HuH-7 (cell line): ENCODE measurements around the gene STX18.
"Not testable (repeated sequence)": the region's sequence is repeated elsewhere in the genome, so short reads cannot be mapped to it uniquely, and the experiment has no call there.

Source experiments
- DNase-seq: peaks from one replicate; pipeline ENCODE4 v3.0.0; 2011; ENCODE audit warnings: low spot score

STX18 gene

DNA sequence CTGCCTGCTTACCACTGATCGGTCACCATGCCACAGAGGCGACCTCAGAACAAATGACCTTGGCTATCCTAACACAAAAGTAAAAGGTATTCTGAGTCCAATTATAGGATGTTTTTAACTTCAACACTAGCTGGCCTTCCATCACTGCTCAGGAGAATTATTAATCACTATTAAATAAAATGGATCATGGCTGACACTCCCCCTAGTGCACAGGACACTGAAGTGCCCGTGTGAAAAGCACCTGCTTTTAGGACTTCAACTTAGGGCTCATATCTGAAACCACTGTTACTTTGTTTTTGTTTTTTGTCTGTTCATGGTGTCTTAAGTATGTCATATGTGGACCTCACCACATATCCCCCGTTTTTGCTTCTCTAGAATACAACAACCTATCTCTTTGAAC is 33.9 kb downstream of the STX18 start:
- DNase-seq, result no peak

DNA sequence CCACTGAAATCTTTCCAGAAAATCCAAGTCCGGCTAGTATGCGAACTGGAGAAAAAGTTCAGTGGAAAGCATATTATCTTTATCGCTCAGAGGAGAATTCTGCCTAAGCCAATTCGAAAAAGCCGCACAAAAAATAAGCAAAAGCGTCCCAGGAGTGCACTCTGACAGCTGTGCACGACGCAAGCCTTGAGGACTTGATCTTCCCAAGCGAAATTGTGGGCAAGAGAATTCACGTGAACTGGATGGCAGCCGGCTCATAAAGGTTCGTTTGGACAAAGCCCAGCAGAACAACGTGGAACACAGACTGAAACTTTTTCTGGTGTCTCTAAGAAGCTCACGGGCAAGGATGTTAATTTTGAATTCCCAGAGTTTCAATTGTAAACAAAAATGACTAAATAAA is 34.4 kb downstream of the STX18 start:
- no peak for DNase-seq

DNA sequence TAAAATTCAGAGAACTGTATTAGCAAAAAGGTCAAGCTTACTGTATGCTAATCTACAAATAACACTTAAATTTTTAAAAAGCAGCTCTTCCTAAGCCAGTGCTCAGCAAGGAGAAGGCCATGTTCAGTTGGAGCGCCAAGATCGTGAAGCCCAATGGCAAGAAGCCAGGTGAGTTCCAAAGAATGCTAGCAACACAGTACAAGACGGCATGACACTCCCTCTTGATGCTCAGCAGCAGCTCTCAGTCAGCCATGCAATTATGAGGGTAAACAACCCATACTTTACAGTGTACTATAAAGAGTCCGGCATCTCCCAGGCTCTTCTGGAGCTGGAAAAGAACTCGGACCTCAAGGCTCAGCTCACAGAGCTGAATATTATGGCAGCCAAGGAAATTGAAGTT is 34.9 kb downstream of the STX18 start:
- DNase-seq, result no peak

DNA sequence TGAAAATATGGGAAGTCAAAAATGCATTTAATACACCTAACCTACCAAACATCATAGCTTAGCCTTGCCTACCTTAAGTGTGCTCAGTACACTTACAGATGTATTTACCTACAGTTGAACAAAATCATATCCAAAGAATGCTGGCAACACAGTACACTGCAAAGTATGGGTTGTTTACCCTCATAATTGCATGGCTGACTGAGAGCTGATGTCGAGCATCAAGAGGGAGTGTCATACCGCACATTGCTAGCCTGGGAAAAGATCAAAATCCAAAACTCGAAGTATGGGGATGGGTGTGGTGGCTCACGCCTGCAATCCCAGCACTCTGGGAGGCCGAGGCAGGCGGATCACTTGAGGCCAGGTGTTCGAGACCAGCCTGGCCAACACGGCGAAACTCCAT is 36.6 kb downstream of the STX18 start:
- not testable (repeated sequence) for DNase-seq

DNA sequence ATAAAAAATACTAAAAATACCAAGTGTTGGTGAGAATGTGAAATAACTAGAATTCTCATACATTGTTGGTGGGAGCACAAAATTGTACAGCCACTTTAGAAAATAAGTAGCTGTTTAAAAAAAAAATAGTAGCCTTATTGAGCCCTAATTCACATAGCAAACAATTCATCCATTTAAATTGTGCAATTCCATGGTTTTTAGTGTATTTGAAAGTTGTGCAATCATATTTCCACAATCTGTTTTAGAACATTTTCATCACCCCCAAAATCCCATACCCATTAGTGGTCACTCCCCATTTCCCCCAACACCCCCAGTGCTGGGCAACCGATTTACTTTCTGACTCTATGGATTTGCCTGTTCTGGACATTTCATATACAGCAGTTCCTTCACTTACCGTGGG is 37.1 kb downstream of the STX18 start:
- no peak for DNase-seq

DNA sequence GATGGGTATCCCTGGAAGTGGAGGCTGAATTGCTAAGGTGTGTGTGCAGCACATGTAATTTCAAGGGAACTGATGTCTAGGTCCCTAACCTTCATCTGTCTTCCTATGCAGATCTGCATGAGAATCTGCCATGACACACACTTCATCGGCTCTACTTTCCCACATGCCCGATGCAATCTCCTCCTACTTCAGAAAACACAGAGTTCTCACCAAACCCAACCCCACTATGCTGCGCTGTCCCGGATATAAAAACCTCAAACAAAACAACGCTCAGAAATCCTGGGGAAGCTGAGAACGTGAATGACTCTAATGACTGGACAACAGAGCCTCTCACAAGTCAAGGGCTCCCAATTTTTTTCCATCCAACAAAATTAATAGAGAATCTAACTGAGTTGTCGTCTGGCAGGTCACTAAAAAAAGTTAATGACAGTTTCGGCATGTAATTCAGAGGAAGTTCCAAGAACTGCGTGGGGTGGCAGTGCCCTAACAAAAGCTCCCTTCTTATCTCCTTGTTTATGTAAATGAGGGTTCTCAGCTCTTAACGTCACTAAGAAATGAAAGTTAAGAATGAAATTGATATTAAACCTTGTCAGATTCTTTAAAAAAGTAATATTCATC is 39.0 kb downstream of the STX18 start:
- no peak for DNase-seq

DNA sequence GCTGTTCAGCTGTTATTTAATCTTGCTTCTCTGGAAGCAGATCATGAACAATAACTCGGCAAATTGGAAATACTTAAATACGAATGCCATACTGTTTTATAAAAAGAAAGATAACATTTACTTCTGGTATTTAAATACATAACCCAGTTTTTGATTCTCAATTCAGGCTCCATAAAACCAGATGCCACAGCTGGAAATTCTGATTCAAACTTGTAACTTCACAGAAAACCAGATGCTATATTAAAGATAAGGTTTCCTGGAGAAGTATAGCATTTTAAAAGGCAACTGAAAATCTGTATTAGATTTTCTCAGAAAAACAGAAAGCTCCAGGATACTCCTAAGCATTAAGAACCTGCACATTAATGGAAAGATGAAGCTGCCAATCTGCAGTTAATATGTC is 40.2 kb downstream of the STX18 start:
- DNase-seq, result no peak

DNA sequence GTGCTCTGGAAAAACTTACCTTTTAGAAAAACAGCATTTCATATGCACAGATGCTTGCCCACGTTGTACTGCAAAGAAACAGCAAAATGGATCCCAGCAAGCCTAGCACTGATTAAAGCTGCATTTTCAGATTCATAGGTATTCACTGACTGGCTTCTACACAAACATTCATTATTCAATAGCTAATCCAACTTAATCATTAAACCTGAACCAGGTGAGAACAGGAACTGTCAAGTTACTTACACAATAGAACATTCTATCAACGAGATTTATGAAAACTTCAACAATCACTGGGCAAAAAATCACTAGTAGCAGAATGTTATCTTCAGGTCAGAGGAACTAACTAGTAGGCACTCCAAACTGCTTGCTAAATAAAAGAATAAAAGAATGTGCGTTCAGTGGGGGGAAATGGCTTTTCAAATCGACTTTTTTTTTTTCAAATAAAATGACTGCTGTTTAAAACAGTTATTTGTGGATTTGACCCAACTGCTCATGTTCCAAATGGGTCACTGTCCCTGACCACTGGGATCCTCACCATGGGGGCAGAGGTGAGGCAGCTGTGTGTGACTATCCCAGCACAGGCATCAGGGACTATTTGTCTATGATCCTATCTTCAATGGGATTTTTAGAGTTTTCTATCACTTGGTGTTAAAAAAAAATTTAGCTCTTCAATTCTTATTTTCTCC is 42.3 kb downstream of the STX18 start:
- DNase-seq, result no peak

DNA sequence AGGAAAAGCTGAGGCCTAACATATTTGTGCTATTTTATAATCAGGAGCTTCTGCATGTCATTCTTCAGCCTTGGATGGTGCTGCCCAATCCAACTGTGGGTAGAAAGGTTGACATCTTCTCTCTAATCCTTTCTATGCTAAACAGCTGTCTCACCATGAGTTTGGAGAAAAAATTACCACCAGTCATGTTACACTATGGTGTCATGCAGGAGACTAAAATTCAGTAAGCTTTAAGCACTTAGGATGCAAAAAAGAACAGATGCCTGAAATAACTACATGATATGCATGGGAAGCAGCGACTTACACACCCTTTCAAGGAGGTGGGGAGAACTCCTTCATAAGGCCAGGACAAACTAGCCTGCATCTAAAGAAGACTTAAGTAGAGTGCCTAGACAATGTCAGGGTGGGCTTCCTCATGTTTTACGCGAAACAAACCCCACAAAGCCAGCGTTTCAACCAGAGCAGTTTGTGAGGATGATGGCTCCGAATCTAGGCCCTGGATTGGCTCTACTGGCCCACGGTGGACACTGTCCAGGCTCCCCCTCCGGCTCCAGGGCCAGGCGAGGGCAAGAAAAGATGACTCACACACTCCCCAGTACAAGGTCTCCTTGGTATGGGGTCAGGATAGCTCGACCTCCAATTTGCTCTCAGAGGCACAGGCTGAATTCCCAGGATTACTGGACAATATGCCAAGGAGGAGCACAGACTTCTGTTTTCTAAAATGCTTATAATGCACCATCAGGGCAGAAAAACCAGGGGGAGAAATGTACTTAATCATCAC is 45.1 kb downstream of the STX18 start:
- DNase-seq, result no peak

DNA sequence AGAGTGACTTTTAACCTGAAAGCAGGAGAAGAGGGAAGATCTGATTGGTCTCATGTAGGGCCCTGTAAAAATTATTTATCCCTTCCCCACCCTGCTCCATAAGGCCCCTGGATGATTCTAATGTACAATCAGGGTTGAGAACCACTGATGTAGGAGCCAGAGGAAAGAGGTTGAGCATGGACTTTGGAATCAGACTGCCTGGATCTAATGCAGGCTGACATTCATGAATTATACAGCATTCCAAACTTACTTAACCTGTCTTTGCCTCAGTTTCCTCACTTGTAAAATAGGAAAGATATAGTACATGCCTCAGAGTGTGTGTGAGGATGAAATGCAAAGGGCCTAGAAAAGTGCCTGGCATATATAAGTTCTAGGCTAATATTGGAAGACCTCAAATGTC is 47.0 kb downstream of the STX18 start:
- no peak for DNase-seq

DNA sequence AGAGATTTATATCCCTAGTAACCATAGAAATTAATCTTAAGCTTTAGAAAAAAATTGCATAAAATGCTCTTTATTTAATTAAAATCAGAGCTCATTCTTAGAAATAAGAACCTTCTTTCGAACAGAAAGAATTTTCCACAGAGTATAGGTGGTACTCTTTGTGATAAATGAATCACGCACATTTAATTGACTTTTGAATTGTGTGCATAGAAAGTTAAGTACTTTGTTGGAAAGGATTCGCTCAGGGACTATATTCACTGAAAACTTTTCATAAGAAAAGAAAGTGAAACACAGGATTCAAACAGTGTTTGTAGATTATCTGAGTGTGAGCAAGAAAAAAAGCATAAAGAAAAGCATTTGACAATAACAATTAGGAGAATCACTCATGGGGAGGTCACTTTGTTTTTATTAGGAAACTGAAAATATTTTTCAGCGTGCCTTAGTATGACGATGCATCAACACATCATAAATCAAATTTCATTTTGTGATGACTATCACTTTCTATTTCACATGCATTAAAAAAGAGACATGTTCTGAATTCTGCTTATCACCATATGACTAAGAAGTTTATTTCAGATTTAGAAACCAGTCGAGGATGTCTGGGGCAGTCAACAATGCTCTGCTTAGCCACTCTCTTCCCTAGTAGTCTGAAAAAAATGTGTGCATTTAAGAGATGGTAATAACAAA is 49.5 kb downstream of the STX18 start:
- no peak for DNase-seq

DNA sequence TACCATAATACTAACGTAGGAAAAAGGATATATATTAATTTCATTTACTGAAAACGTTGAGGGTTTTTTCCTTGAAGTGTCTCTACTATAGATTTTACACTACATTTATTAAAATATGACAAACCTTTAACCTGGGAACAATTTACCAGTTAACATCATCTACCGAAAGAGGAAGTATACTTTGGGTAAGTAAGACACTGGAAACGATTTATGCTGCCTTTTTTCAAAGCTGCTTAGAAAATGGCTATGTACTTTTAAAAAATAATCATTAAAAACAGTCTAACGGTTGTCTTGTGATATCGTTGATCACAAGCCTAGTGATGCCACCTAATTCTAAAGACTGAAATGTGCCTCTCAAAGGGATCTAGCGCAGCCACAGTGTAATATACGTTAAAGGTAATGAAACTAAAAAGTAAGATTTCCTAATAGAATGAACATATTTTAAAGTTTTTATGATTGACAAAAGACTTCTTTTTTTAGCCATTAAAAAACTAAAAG is 50.4 kb downstream of the STX18 start:
- no peak for DNase-seq

DNA sequence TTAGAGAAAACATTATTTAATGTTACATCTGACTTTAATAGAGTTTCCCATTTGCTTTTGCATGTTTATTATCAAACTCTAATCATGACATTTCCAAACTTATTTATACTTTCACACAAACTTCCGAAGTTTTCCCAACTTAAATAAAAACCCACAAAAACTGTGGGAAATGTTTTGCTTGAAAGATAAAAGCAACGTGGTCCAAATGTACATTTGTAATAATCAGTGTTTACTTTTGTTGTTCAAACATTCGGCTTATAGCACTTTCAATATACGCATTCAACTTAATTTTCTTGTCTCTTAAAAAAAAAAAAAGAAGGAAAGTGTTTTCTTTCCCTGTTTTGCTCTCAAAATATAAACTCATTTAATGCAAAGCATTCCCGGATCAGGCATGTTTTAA is 51.0 kb downstream of the STX18 start:
- DNase-seq, result no peak

DNA sequence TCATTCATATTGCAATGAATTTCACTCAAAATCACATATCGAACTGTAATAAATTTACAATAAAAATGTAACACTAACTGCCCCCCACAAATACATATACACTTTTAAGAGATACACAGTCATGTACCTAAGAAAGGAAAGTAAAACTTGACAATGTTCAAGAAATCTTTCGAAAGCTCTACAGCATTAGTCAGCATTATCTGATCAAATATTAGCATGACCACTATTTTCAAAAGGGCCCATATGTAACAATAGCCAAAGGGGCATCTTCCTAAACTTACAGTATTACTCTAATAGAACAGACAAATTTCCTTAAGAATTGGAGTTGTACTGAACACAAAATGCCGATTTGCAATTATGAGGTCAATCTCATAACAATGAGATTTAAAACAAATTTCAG is 51.8 kb downstream of the STX18 start:
- DNase-seq, result no peak

DNA sequence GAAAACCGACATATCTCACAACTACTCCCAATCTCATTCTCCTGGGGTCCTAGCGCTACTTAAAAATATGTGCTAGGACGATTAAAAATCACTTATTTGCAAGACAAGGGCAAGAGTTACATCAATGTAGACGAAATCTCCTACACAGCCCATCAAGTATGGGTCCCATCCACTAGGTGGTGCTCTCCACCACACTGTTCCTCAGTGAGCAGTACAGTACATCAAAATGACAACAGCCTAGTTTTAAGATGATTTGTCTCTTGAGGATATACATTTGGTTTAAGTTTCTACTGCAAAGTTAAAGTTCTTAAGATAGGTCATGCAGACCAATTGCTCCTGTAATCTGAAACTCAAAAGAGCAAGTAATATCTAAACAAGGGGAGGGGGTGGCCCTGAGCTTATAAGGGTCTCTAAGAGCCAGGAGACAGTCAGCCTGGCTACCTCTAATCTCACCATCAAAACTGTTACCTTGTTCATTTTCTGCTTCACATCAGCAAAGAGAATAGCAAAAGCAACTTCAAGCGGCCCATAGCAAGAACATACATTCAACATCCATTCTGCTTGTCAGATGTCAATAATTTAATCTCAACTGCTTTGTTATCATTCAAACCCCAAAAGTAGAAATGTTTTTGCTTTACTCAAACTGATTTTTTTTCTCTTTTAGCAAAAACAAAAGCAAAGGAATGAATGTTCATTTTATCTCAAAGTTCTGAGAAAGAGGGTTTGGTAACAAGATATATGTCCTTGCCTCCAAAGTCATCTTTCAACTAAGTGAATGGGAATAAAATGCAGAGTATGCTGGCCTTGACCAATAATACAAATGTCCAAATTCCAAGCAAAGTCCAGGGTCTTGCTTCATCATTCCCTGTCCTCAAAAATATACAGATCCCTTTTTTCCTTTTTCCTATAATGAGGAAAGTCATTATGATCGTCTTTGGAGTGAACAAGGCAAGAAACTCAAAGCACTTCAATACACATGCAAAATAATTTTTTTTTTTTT is 53.1 kb downstream of the STX18 start:
- DNase-seq, result peak; percentile 37

DNA sequence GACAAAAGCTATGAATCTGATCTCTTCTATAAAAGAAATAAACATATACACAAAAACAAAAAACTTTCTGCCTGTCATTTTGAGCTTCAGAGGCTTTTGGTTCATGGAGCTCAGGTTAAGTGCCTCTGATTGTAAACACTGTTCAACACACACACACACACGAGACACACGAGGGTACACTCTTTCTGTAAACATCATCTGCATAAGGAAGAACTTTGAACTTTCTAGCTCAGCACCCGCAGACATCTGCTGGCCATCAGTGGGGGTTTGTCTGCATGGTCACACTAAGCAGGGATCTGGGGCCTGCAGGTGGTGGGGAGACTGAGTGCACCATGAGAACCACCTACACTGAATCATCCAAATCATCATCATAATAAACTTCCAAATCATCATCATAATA is 54.9 kb downstream of the STX18 start:
- peak; percentile 12 for DNase-seq

DNA sequence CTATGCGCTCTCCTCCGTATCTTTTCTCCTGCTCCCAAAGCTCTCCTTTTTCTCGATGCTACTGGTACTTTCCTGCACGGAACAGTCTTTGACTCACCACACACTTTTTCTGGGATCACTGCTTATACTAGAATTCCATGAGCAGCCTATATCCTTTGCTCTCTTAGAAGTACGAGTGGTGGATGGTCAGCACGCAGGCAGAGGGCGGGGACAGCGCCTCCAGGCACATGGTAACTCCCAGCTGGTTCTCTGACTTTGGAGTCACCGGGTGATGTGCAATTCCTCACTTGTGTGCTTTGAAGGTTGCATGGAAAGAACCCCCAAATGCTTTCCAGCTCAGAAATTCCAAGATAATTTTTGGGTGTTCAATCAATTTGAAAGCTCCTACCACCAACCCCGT is 56.0 kb downstream of the STX18 start:
- DNase-seq, result no peak

DNA sequence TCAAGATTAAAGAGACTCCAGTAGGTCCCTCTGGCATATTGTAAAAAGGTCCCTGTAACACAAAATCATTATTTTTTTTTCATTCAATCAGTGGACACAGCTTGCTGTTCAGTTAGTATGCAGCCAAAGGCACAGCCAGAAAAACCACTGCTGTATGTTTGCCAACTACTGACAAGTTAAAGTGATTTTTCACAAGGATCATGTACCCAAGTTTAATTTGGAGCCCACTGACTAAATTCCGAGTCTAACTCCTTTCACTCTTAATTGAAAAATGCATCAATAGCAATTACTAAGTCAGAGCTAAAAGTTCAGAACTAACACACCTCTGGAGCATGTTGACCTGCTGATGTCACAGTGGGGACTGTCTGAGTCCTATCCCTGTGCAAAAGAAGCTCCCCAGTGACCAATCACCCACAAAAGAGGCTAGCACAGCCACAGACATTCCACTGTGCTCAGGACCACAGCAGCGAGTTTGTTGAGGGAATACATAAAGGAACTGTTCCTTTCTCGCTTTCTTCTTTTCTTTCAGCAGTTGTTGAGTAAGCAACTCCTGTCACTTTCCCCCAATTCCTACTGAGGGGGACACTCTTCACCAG is 60.4 kb downstream of the STX18 start:
- DNase-seq, result no peak

DNA sequence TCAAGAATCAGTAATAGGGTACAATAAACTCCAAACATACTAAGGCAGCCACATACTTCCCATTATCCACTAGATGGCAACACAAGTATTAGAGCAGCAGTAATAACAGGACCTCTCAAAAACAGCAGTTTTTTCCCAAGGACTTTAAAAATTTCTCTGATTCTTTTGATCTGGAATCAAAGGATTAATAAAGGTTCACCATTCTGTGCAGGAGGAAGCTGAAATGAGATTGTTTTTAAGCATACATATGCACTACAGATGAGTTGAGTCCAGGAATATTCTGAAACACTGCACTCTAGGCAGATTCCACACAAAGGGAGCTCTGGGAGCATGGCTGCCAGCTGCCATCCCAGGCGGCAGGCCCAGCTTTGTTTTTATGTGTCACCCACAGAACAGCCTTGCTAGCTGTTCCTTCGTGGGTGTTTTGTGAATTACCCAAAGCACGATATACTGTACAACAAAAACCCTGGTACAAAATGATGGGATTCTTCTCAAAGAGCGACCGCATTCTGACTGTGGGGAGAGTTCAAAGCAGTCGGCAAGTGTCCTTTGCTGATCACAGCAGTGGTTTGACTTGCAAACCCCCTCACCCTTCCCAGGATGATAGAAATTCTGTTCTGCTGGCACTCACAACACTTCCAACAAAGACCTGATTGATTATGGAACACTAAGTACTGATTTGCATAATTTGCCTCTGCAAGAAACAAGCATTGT is 61.0 kb downstream of the STX18 start:
- DNase-seq, result no peak

DNA sequence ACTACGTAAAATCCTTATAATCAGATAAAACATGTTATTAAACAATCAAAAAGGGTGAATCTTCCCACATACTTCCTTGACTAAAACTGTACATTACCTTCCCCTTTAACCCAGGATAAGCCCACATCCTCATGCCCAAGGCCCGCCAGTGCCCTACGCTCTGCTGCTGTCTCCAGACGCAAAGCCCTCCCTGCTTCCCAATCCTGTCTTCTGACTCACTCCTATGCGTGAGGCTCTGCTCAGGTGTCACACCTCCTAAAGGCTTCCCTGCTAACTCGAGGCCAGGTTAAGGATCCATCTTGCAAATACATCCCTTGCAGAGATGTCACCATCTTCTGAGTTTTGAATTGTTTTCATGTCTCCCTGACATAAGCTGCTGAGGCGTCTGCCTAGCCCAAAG is 61.6 kb downstream of the STX18 start:
- no peak for DNase-seq
